Stimulated activated CD8-positive, alpha-beta memory T cell treated with anti-CD3 and anti-CD28 coated beads, Interleukin-7, amount 100 ng/mL, for 1 hour (primary cell): Measurements from ENCODE around the gene EML4.

Experiments used
- DNase-seq, 2 donors: peaks; one replicate each; pipeline ENCODE4 v3.0.0-alpha.2; 2020; ENCODE audit warnings: low read depth in 2 of 2

EML4 gene

DNA sequence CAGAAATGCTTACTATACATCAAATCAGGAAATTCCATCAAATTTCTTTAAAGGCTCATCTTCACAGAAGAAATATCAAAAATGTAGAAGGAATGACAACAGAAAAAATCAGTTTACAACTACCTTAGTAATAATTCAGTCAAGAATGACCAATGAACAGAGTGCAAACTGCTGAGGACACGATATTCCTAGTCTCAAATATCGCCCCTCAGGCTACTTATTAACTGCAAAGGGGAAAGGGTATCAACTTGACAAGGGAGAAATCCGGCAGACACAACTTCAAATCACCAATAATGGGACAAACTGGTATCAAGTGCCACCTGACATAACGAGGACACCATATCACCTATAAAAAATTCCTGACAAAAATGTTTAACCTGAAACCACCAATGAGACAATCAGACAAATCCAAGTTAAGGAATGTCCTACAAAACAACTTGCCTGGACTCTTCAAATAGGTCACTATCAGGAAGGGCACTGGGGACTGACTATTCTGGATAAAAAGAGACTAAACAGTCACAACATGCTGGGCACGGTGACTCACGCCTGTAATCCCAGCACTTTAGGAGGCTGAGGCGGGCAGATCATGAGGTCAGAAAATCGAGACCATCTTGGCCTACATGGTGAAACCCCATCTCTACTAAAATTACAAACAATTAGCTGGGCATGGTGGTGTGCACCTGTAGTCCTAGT is 179.1 kb downstream of the EML4 start:
- DNase-seq: no peak

DNA sequence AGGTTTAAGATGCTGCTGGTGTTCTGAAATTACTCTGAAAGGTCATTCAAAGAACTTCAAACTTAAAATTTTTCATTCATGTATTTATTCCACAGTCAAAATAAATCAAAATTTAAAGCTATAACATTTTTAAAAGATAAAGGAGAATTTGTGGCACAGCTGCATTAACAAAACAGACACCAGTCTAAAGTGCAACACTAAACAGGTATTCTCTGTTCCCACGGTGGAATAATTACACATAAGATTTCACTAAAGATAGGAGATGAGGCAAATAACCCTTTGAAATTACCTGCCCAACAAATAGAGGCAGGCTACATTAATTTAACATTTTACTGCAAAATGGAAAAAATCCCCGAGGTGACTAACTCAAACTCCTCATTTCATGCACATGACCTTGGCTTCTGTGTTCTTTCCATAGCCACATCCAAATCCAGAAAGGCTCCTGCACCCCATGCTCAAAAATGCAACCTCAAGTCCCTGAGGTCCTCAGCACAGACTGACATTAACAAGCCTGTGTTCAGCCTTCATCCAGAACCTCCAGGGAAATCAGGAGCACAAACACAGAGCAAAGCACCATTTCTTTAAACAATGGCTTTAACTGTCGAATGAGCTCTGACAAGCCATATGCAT is 181.4 kb downstream of the EML4 start:
- no peak for DNase-seq

DNA sequence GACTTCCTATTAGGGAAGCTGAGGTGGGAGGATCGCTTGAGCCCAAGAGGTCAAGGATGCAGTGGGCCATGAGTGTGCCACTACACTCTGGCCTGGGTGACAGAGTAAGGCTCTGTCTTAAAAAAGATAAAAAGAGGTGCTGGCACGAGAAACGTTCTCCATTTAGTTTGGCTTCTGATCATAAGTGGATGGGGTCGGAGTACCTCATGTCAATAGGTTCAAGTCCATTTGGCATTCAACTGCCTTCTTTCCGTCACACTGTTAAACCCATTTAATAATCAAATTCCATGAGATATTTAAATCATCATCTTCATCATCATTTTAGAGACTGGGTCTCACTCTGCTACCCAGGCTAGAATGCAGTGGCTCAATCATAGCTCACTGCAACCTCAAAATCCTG is 182.7 kb downstream of the EML4 start:
- no peak for DNase-seq

DNA sequence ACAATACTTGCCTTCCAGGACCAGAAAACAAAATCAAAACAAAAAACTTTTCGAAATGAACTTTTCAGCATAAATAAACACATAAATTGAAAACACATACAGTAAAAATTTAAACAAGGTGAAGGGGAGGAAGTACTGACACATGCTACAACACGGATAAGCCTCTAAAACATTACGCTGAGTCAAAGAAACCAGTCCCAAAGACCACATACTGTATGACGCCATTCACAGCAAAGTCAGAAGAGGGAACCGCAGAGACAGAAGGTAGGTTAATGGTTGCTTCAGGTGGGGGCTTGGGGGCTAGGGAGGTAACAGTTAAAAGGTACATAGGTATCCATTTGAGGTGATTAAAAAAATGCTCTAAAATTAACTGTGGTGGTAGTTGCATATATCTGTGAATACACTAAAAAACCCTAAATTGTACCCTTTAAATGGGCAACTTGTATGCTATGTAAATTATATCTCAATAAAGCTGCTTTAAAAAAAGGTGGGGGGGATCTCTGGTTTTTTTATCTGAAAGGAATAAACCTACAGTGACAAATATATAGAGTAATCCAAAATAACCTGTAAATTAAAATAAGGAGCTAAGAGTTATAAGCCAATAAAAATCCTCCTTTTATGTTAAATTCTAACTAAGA is 184.8 kb downstream of the EML4 start:
- DNase-seq: no peak

DNA sequence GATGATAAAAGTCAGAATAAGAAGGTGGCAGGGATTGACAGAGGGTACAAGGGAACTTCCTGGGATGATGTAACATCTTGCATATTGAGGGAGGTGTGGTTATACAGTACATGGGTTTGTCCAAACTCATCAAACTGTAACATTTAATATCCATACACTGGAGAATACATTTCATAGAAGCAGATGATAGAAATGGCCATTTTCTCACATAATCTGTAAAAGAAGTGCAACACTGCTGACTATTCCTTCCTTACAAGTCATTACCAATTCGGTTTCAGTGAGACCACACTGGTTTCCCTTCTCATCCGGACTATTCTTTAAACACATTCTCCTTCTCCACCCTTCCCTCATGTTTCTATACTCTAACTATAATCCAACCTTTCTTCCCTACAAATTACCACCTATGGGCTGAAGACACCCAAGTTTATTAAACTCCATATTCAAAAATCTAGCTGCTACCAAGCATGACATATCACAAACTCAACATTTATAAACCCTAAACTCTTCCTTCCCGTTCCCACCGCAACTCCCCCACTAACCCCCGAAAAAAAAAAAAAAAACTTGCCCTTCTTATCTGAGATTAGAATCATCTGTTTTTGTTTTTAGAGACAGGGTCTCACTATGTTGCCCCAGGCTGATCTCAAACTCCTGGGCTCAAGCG is 190.3 kb downstream of the EML4 start:
- DNase-seq: no peak

DNA sequence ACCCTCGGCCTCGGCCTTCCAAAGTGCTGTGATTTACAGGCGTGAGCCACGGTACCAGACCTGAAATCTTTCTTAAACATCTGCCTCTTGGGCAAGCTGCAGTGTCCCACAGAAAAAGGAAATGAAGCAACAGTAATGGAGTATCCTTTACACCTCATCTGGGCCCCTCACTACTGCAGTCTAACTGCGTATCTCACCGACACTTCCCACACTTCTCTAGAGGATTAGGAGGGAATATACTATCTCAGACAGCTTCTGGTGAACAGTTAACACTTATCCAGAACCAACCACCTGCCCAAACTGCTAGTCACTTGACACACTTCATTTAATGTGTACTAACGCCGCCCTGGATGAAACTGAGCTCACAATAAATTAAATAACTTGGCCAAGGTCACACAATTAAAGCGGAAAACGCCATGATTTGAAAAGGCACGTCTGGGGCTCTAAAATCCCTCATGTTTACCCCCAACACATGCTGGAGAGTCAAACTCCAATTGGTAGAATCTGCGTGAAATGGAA is 190.9 kb downstream of the EML4 start:
- no peak for DNase-seq

DNA sequence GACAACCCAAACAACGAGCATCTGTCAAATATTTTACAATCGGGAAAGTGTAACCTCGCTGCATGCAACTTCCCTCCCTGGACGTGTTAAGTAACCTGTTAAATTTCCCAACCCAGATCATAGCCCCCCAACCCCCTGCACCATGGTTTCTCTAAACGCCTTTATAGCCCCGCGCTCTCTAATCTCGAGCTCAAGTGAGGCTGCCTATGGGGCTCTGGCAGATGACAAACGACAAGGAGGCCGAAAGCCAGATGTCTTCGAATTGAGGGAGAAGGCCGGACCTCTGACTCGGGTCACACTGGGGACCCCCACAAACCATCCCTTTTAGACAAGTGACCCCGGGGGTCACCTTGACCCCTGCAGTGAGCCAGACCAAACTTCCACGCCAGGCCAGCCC is 191.3 kb downstream of the EML4 start:
- no peak for DNase-seq

DNA sequence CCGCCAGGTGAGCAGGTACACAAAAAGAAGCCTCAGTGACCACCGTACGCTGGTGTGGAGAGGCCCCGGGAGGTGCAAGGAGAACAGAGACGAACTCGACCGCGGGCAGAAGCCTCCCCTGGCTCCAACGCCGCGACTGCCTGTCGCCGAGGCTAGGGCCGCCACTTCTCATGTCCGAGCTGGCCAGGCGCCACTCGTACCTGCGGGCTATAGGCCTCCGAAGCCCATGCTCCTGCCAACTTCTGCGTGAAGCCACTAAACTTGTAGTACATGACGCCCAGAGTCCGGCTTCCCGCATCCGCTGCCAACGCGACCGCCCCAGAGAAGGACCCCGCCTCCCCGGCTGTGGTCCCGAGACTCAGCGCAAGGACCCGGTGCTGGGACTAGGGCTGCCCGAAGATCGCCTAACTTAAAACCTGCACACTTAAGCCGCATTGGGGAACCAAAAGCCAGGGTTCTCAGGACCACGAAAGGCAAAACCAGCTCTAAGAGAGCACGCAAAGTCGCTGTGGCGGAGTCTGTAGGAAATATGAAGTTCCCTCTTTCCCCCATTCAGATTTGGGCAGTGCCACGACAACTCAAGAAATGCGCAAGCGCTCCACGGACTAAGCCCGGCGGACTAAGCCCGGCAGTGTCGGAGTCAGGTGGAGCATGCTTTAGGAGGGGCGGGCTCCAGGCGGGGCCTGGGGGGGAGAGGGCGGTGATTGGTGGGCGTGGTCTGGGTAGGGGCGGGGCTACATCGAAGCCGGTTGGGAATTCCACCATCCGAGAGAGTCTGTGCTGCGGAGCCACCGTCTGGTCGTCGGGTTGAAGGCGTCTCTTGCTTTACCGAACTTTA is 192.0 kb downstream of the EML4 start, which contains the start of gene COX7A2L:
Gene COX7A2L (minus strand): TSS at position 328 of the 838 bp plus-strand sequence. CDS start 56 bp downstream, at position 272.
- peak; percentile 92 to 95 for DNase-seq

DNA sequence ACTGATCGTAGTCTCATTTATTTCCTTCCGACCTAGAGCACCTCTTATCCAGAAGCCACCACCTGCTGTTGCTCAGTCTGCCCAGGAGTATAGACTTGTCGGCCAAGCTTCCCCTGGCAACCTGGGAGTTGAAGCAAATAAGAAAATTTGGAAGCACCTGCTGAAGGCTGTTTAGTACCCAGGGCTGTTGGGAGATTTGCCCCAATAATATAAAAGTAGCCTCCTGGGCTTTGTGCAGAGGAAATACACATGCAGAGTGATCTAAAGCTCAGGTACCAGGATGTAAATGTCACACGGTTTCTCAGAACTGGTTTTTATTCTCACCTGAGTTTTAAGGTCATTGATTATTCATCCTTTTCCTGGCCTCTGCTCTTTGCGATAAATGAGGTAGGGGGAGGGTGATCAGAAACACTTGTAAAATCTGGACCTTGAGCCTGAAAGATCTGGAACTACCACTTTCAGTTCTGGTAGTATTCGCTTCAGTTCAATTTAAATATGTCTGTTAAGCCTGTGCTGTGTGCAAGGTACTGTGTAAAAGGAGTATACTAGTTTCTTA is 192.7 kb downstream of the EML4 start:
- no peak for DNase-seq

DNA sequence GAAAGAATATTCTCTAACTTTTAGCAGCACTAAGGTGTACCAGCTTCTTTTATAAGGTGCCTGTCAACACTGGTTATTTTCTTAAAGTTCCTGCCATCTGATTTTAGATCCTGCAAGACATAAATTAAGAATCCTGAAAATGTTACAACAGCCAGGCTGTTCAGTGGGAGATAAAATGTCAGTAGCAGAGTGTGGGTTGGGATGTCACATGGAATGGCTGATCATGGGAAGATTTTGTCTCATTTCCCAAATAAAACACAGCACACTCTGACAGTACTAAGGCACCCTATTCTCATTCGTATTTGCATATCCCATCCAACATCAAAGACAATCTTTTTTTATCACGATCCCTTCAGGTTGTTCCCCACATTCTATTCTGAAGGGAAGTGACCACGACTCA is 194.3 kb downstream of the EML4 start:
- no peak for DNase-seq

DNA sequence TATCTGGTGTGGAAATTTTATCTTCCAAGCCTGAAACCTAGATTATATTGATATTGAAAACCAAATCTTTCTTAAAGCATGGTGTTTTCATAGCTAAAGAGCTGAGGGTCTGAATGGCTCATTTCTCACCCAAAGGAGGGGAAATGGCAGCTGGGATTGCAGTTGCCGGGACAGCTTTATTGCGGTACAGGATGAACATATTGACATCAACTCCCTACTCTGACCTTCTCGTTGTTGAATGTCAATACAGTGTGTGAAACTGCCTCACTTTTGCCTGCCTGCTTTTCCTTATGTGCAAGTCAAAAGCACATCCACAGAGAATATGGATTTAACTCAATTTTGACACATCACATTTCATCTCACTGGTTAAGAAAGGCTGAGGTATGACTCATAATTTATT is 195.5 kb downstream of the EML4 start:
- DNase-seq: no peak

DNA sequence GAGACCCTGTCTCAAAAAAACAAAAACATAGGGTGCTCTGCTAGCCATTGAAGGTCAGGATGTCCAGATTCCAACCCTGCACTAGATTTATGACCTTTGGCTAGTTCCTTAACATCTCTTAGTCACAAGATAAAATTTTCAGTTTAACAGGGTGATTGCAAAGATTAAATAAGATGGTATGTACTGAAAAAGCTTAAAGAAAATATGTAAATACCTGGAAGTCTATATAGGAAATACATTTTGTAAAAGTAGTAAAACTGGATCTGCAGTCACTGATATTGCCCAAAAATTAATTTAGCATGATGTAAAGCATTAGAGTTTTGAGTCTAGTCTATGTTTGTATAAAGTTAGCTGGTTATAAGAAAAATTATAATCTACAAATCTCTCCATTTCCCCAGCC is 197.3 kb downstream of the EML4 start:
- DNase-seq: no peak

DNA sequence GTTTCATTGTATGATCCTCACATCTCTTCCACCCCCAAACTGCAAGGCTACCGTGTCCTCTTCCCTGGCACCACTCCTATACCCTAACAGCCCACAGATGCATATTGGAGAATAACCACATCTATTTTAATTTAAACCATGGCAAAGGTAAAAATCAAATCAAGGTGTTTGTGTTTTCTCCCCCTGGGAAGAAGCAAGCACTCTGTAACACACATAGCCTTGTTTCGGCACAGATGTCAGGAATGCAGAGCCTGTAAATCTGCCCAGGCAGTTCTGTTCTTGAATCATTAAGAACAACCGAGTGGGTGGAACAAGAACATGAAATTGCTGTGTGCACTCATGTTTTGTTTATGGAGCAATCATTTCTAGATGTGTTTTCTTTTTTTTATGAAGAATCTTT is 198.7 kb downstream of the EML4 start:
- DNase-seq: no peak

DNA sequence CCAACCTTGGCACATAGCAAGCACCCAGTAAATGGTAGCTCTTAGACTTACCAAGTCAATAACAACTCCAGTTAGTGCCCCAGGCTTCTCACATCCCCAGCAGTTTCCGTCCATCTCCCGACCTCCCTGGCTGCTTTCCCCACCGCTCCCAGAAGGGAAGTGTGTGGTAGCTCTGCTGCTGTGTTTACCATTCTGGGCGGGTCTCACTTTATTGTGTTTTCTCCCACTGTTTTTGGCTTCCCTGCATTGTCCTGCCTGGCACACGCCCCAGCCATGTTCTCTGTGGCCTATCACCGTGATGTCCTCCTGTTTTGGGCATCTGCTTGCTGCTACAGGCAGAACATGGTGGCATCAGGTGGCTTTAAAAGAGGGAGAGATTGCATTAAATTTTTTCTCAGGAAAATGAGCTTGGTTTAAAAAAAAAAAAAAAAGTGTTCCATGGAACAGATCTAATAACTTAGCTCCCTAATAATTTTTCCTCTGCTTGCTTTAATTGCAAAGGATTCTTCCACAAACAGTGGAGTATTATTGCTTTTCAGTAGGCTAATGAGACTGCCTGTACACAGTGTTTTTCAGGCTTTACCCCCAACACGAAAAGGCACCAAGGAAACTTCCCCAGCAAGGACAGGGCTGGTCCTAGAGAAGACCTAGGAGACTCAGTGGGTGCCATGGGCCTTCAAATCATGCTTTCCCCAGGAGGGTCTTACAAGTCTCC is 199.8 kb downstream of the EML4 start:
- no peak for DNase-seq

DNA sequence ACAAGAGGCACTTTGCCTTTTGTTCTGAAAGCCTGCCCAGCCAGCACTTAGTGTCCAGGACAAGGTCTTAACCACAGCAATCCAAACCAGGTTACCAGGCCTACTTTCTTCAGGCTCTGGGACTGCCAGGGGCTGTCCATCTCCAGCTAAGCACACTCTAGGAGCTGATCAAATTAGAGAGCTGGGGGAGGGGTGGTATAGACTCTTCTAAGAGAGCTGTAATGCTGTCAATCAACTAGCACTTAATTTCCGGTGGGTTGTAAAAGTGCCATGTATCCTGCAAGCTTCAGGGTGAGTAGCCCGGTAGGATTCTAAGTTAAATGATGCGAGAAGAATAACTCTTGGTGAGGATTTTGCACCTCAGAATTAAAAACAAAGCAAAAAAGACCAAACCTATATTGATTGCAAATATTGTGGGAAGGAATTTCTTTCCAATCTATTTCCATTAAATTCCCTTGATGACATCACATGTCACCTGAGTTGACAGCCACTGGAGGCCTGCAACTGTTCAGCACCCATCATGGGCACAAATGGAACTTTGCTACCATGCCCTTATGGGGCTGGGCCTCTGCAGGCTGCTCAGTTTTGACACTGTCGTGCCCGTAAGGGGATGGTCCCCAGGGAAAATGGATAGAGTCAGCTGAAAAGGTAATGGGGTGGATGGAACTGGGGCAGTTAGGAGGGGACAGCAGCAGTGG is 200.5 kb downstream of the EML4 start:
- no peak for DNase-seq

DNA sequence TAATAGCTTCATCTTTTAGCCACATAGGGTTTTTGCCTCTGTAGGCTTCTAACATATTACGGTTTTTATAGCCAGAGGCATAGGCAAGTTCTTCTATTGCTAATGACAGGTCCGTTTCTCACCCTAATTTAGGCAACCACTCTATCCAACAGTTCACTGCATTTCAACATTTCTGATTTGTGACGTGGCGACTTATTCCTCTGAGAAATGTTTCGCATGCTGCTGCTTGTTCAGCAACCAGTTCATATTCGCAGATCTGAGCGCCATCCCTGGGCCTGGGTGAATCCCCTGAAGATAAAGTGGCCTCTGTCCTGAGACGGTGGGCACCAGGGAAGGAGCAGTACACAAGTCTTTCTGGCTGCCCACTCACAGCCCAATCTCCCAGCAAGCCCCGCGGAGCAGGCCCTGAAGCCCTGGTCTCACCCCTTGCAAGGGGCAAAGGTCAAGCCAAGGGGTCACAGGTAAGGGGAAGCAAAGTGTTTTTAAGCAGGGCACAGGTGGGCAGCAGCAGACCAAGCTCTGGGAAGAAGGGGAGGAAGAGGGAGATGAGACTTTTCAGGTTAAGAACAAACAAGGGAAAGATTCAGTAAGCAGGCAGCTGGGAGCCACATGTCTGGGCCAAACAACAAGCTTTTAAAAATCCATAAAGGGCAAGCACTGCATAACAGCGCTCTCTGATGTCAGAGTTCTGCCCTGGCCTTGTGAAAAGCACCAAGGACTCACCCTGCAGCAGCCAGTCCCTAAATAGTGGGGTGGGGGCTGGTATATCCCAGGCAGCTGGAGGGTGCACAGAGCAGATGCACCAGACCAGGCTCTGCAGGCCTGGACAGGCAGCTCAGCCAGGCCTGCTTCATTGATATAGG is 202.7 kb downstream of the EML4 start:
- no peak for DNase-seq

DNA sequence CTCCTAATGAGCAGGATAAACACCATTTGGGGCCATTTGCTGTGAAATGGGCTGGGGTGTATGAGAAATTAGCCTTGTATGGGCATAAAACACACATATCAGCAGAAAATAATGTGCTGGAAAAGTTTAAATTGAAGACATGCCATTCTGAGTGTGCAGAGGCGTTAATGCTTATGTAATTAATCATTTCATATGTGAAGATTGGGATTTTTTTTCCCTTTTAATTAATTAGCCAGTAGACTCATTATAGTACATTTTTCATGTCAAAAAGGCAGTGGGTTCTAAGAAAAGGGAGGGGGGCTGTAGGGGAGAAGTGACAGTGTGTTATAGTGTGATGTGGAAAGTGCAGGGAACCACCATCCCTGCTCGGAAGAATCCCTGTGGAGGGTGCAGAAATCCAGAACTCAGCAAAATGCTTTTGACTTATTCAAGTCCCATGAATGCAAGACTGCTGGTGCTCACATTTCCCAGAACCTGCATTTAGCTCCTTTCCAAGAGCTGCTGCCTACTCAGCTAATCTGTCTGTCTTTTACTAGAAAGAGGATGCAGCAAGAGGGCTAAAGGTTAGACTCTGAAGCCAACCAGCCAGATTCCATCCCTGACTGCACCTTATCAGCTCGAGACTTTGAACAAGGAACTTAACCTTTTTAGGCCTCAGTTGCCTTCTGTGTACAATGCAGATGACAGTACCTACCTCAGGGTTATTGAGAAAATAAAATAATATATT is 203.5 kb downstream of the EML4 start:
- no peak for DNase-seq

DNA sequence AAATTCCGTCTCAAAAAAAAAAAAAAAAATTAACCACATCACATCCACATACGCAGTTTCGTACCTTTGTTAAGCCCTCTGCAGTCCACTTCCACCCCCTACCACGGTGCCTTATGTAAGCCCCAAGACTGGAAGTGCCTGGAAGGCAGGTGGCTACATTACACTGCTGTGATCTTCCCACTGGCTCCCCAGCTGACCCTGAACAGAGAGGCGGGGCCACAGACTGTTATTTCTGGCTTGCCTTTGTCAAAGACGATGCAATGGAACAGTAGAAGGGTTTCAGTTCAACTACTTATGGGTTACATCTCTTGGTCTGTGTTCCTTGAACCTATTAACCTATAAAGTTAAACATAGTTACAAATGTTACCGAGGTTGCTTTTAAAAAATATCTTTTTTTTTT is 207.6 kb downstream of the EML4 start:
- DNase-seq: no peak
